ENCODE measurements around the gene CLDN5.
A peak's percentile ranks its signal among the peaks of the same experiment; 100 is the strongest.

The CLDN5 gene

DNA sequence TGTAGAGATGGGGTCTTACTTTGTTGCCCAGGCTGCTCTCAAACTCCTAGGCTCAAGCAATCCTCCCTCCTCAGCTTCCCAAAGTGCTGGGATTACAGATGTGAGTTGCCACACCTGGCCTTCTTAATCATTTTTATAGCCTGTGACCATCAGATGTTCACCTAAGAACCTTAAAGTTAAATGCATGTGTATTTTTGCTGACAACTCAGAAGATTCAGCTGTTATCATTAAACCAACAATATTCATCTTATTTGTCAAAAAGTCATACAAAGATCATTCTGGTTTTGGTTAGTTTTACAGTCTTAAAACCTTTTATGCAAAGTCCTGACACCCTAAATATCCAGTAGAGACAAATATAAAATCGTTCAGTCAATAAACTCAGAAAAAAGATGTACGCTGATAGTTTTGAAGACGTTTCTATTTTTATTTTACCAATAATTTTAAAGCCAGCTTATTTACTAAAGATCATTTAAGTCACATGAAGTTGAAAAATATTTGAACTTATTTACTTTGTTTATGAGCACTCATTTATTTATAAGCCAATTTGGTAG lies 22.2 kb downstream of the CLDN5 start:
- no peak for DNase-seq

DNA sequence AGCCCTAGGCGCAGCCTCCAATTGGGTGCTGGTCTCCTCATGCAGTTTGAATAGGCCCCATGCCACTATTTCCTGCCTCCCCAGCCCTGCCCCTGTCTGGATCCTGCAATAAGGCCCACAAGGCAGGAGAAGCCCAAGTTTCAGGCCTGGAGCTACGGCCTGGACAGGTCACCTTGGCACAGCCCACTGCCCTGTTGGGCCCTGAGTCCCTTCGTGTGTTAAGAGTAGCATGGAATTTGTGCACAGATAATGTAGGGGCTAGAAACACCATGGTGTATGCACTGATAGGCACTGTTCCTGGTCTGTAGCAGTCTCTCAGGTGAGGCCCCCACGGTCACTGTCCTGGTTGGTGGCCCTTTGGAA lies 24.3 kb downstream of the CLDN5 start:
- DNase-seq = no peak

DNA sequence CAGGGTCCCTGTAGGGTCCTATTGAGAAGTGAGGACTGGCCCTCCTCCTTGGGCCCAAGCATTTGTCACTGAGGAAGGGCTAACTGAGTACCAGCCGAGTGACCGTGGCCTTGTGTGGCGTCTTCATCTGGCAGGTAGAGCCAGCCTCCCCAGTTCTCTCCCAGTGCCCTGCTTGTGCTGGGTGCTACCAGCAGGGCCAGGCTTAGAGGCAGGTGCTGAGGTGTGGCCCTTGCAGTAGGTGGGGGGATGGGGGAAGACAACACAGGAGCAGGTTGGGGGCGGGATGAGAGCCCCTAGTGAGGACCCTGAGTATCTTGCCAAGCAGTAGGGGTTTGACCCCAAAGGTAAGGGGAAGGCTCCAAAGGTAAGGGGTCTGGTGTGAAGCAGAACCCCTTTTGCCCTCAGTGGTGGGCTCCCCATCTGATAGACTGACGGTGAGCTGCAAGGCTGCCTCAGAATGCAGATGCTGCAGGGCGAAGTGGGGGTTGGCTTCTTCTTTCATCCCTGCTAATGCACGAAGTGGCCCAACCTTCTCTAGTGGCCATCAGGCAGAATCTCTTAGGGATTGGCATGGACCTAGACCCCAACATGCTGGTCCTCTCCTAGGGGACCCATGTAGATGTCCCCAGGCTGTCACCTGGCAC lies 24.9 kb downstream of the CLDN5 start:
- no peak for DNase-seq

DNA sequence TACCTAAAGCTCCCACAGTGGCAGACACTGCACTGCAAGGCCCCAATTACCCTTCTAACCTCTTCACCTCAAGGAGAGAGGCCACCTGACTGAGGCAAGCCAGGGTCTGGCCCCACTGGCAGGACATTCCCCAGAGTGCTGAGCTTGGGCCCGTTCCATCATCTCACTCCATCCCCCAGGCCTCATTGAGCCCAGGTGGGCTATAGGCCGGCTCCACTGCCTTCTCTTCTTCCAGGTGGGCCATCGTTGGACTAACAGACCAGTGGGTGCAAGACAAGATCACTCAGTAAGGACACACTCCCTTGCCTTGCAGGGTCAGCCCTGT lies 25.4 kb downstream of the CLDN5 start:
- no peak for DNase-seq

DNA sequence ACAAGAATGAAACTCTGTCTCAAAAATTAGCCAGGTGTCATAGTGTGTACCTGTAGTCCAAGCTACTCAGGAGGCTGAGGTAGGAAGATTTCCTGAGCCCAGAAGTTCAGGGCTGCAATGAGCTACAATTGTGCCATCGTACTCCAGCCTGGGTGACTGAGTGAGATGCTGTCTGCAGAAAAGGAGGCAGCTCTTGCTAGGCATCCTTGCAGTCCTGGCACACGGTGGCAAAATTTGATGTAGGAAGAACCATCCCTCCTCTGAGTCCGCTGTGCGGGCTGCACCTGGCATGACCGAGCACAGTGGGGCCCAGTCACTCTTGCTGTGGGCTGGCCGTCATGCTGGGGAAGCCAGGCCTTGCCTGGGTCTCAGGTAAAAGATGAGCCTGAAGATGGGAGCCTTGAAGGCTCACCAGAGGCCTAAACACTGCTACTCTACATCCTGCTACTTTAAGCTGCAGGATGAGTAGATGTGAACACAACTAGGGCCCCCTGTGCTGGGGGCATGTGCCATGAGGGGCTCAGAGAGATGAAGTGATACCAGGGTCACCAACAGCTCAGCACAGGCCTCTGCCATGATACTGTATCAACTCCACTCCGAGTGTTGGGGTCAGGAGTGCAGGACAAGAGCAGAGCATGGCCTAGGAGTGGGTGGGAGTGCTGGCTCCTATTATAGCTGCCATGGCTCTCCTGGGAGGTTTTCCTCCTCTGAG lies 25.9 kb downstream of the CLDN5 start:
- no peak for DNase-seq

DNA sequence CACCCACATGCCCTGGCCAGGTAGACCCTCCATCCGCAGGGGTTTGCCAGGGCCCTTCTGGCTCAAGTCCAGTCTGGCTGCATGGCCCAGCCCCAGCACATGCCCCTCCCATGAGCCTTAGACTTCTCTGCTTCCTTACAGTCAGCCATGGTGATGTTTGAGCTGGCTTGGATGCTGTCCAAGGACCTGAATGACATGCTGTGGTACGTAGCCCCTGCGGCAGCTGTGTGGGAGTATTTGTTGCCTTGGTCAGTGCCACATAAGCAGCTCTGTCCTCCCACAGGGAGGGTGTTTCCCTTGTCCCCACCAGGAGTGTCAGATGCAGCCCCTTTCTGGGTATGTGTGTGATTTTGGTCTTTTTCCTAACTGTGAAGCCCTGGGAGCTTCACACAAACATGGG lies 27.0 kb downstream of the CLDN5 start:
- DNase-seq = no peak

DNA sequence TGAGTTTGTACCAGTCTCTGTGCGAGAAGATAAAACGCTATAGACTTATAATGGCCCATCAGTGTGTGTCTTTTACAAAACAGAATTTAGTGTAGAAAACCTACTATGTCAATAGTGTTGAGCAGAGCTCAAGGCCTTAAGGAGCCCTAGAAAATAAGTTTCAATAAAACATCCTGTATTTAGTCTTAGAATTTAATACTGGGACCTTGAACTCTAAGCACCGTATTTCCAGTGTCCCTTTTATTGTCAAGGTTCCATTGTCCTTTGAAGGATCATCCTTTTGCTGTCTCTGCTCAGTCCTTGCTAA lies 27.9 kb downstream of the CLDN5 start:
- no peak for DNase-seq

DNA sequence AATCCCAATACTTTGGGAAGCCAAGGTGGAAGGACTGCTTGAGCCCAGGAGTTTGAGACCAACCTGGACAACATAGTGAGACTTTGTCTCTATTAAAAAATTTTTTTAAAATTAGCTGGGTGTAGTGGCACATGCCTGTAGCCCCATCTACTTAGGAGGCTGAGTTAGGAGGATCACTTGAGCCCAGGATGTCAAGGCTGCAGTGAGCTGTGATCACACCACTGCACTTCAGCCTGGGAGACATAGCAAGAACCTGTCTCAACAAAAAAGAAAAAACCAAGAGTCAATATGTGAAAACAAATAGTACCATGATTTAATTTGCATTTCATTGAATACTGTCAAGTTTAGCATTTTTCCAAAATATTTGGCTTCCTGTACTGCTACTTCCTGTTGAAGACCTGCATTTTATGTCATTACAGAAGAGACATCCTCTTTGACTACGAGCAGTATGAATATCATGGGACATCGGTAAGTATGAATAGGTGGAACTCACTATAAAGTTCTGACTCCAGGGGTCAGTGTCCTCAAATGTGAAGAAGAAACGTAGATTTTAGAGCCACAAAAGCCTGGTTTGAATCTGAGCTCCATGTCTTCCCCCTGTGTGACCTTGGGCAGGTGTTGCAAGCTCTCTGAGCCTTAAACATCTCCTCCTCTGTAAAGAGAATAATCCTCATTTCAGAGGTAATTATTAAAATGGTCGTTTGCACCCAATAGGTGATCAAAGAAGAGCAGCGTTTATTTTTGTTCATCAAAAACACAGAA lies 28.5 kb downstream of the CLDN5 start:
- no peak for DNase-seq

DNA sequence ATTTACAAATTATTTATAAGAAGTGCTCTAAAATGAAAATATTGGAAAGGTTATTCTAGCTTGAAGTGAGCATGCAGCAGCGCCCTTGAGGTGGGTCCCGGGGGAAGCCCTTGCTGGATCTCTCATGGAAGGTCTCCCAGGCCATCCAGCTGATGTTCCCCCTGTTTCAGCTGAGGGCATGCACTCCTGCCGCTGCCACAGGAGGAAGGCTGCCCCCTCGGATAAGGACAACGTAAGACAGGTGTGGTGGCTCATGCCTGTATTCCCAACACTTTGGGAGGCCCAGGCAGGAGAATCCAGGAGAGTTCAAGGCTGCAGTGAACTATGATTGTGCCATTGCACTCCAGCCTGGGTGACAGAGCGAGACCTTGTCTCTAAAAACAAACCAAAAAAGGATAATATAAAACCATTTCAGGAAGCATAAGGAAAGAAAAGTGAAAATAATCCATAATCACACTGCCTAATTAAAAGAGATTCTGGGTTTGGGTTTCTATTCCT lies 29.5 kb downstream of the CLDN5 start:
- no peak for DNase-seq

DNA sequence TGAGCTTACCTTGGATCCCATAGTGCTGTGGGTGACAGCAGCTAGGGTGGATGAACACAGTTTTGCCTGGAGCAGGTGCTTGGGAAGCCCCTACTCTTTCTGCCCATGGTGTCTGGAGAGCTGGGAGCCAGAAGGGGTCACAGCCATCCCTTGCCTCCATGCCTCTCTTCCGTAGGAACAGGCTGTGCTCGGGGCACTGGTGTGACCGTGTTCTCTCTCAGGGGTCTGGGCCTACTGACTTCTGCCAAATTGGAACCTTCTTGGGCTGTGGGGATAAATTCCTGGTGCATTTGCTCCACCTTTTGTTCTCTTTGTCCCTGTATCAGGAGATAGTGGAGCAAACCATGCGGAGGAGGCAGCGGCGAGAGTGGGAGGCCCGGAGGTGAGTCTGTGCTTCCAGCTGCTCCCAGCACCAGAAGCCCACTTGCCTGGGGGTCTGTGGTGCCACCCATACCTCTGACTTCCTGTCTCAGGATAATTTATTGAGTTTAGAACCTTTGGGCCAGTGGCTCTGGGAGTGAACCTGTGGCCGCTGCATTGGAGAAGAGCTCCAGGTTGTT lies 30.1 kb downstream of the CLDN5 start:
- no peak for DNase-seq

DNA sequence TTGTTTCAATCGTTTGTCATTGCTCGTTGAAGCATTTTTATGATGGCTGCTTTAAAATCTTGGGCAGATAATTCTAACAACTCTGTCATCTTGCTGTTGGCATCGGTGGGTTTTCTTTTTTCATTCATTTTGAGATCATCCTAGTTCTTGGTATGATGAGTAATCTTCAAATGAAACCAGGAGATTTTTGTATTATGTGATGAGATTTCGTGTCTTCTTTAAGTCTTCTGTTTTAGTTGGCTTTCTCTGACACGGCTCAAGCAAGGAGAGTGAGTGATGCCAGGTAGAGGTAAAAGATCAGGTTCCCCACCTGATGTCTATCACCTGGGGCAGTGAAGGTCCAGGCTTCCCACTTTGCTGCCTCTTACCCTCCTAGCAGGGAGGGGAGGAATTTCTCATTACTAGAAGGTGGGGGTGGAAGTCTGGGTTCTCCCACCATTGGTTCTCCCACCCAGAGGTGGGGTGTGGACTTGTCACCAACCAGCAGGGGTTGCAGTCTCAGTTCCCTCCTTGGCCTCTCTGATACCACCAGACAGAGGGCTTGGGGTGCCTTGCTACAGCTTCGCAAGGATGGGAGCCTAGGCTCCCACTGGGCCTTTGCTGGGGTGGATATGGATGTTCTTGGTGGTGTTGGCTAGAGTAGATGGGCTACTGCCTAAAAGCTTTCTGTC lies 31.6 kb downstream of the CLDN5 start:
- DNase-seq = no peak

DNA sequence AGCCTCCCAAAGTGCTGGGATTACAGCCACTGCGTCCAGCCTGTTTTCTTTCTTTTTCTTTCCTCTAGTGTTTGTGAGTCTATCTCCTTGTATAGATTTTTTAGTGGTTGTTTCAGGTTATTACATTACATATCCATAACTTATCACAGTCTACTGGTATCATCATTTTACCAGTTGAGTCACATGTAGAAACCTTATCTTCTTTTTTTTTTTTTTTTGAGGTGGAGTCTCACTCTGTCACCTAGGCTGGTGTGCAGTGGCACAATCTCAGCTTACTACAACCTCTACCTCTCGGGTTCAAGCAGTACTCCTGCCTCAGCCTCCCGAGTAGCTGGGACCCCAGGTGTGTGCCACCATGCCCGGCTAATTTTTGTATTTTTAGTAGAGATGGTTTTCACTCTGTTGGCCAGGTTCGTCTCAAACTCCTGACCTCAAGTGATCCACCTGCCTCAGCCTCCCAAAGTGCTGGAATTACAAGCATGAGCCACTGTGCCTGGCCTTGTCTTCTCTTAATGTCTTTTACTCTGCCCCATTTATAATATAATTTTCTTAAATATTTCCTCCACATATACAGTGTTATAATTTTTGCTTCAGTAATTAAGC lies 33.5 kb downstream of the CLDN5 start:
- no peak for DNase-seq

DNA sequence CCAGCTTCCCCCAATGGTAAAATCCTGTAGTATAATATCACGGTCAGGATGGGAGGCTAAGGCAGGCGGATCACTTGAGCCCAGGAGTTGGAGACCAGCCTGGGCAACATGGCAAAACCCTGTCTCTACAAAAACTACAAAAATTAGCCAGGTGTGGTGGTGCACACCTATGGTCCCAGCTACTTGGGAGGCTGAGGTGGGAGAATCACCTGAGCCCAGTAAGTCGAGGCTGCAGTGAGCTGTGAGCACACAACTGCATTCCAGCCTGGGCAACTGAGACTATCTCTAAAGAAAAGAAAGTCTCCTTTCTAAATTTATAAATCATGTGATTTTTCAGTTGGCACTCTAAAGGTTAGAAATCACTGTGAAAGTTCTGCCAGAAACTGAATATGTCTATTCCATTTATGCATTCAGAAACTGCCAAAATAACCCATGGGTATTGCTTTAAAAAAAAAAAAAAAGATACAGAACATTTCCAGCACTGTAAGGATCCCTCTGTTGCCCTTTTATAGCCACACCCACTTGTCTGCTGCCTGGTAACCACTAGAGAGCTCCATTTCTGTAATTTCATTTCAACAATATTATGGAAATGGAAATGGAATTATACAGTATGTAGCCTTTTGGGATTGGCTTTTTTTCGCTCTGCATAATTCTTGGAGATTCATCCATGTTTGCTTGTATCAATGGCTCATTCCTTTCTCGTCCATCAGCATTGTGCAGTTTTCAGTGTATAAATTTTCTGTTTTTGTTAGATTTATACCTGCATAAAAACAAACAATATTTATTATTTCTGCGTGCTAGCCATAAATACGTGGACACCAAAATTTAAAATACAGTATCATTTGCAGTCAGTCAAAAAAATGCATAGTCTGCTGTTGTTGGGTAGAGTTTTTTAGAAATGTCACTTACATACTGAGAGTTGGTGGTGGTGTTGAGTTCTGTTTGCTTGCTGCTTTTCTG lies 35.0 kb downstream of the CLDN5 start:
- DNase-seq = no peak

DNA sequence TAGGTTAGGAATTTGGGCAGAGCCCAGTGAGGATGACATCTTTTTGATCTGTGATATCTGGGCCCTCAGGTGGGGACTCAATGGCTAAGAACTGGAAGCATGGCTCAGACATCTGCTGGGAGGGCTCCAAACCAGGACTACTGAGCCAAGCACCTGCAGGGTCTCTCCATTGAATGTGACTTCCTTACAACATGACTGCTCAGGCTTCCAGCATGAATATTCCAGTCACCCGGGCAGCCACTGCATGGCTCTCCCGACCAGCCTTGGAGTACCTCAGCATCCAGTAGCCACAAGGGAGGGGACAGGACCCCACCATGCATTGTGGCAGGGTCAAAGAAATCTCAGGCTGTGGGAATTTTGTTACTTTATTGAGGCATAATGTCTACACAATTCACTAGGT lies 35.9 kb downstream of the CLDN5 start:
- DNase-seq = no peak

DNA sequence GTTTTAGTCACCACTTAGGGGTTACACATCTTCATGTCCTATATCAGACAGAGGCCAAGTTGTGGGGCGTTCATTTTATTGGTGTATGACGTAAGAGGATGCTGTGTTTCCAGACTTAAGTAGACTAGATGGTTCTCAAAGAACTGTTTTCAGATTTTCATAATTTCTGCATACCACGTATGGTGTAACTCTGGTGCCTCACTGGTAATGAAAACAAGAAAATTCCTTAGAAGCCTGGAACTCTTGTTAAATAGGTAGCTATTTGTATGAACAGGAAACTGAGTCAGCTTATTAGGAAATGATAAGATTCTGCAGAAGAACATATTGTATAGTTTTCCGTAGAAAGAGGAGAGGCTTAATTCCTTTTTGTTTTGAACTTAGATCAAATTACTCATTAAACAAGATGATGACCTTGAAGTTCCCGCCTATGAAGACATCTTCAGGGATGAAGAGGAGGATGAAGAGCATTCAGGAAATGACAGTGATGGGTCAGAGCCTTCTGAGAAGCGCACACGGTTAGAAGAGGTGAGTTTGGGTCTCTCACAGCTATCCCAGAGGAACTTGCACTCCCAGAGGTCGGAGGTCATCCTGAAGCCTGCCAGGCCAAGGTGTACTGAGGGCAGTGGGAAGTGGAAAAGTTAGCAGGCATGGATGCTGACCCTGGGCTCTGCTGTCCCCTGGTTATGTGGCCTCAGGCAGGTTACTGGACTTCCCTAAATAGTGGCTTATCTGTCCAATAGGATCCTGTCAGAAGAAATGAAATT lies 40.5 kb downstream of the CLDN5 start:
- no peak for DNase-seq

DNA sequence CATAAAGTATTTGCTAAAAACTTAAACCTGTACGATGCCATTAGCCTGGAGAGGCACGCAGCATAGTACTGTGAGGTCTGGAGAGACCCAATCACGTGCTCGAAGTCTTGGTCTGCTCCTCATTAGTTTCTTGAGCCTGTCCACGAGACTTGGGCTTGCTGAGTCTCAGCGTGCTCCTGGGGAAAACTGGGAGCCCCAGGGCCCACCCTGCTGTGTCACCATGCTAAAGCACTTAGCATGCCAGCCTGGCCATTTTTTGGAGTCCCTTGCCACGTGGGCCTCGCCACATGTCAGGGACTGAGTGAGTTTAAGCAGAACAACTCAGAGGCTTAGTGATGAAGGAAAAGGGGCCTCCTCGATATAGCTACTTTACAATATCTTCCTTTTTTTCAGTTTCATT lies 41.9 kb downstream of the CLDN5 start:
- DNase-seq = no peak

DNA sequence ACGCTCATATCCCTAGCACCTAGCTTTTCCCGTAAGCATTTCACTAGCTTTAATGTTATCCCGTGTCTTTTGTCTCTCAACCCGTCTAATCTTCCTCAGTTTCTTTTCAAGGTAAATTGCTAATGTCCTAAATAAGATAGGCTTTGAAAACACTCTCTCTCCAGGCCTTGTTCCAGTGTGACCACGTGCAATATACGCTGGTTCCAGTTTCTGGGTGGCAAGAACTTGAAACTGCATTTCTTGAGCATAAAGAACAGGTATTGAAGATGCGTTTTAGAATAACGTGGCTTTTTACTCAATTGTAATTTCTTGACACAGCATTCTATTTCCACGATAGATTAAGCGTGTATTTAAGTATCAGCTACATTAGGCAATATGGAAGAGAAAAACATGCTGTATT lies 43.4 kb downstream of the CLDN5 start:
- no peak for DNase-seq

DNA sequence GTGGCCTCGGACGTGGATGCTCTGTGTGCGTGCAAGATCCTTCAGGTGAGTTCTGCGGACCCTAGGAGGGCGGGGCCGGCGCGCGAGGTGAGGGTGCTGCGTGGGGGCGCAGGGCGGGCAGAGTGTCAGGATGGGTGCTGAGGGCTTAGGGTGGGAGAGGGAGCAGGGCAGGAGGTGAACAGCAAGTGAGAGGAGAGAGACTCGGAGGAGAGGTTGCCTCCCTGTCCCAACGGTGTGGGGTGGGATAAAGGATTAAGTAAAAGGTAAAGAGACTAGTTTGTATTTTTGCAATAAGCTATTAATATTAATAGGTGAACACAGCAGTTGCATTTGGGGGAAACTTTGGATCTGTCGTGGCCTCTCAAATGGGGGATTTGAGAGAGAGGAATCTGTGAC lies 44.0 kb downstream of the CLDN5 start:
- DNase-seq = no peak

DNA sequence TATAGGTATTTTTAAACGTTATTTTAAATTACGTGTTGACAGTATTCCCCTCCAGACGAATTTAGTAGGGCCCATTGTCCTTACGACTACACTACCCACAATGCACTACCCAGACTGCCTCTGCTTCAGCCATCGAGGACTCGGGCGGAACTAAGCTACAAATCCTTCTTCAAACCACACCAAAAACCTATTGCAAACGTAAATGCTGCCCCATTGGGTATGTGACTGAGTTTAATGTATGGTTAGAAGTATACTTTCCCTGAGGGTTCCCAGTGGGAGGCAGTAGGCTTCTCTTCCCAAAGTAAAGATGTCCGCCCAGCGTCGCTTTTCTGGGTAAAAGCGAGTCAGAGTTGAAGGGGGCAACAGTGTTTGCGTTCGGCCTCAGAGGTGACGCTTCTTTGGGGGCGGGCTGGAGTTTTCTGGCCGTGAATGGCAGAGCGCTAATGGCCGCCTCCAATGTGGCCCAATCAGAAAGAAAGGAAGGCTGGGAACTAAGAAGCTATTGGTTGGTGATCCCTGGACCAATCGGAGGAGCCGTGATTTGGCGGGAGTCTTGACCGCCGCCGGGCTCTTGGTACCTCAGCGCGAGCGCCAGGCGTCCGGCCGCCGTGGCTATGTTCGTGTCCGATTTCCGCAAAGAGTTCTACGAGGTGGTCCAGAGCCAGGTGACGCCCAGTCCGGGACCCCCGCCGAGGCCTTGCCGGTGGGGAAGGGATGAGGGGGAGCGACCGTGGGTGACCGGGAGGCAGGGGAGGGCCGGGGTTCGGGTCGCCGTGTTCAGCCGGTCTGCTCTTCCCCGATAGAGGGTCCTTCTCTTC lies 44.6 kb downstream of the CLDN5 start, which contains the start of gene CDC45:
Gene CDC45 (plus strand): TSS at position 566 of the 818 bp plus-strand sequence. CDS start 49 bp downstream, at position 615.
- peak; percentile 98 for DNase-seq

DNA sequence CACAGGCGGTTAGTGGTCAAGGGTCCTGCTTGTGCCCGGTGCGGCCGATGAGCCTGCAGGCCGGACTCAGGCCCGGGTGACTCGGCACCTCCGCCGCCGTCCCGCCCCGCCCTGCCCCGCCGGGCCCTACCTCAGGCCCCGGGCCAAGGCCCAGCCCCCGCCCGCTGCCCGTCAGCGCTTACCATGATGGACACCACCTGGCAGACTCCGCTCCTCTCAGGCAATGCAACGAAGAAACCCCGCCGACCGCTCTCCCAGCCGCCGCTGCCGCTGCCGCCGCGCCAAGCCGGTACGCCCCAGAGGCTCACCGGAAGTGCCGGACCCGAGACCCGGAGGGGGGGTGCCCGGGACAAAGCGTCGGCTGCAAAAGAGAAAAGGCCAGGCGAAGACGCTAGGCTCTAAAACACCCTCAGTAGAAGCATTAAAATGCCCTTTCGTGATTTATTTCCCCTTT lies 45.3 kb downstream of the CLDN5 start, which contains the start of gene UFD1:
Gene UFD1 (minus strand): TSS at position 293 of the 454 bp plus-strand sequence. CDS start 108 bp downstream, at position 185.
- DNase-seq = peak; percentile 76
